GM06990 (cell line): ENCODE results near the gene CLEC19A.

Experiments used
- DNase-seq: peaks from one replicate; pipeline ENCODE4 v3.0.0-alpha.2; 2011; ENCODE audit not compliant: insufficient read length; ENCODE audit errors: extremely low read depth
- H3K27me3 ChIP-seq: replicated peaks from 2 replicates; pipeline ENCODE4 v1.6.0; 2011; ENCODE audit warnings: low read length; ENCODE audit not compliant: control insufficient read depth, insufficient read depth
- H3K36me3 ChIP-seq: 2 replicates; pipeline ENCODE4 v1.5.1; 2011; ENCODE audit warnings: low read length; ENCODE audit not compliant: control insufficient read depth, insufficient read depth
- H3K4me3 ChIP-seq: replicated peaks from 2 replicates; pipeline ENCODE4 v1.5.1; 2011; ENCODE audit warnings: low read depth, mild to moderate bottlenecking, control low read depth, low read length
- CTCF ChIP-seq: IDR thresholded peaks from 2 replicates; pipeline ENCODE4 v1.5.1; 2011; ENCODE audit warnings: low read length, control low read depth, mild to moderate bottlenecking, inconsistent platforms; ENCODE audit not compliant: insufficient read depth, poor library complexity, severe bottlenecking

The CLEC19A gene

GRCh38 chr16:19284207-19284606 lies 1.3 kb upstream of the CLEC19A start:
- H3K27me3 ChIP-seq = no peaks in the 10 kb centered on the region; the same call in 1 of the 2 replicates
- DNase-seq = no peak
- no peaks in the 10 kb centered on the region; the same call in 1 of the 2 replicates for H3K36me3 ChIP-seq
- no peak overlapping the region for H3K4me3 ChIP-seq
- no peak for TF ChIP-seq CTCF

DNA sequence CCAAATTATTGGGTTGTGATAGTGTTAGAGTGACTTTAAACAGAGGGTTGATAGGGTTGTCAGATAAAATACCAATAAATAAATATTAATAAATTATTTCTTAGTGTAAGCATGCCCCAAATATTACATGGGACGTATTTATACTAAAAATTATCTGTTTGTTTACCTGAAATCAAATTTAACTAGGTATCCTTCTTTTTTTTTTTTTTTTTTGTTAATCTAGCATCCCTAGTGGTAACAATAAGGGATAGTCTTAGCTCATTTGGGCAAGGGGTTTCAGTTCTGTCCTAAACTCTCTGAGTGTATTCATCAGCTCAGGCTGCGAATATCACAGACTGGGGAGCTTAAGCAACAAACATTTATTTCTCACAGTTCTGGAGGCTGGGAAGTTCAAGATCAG lies 1.3 kb downstream of the CLEC19A start:
- TF ChIP-seq CTCF = no peak
- H3K4me3 ChIP-seq = no peak overlapping the region
- no peaks in the 10 kb centered on the region; the same call in 1 of the 2 replicates for H3K27me3 ChIP-seq
- no peak for DNase-seq
- H3K36me3 ChIP-seq = no peaks in the 10 kb centered on the region

DNA sequence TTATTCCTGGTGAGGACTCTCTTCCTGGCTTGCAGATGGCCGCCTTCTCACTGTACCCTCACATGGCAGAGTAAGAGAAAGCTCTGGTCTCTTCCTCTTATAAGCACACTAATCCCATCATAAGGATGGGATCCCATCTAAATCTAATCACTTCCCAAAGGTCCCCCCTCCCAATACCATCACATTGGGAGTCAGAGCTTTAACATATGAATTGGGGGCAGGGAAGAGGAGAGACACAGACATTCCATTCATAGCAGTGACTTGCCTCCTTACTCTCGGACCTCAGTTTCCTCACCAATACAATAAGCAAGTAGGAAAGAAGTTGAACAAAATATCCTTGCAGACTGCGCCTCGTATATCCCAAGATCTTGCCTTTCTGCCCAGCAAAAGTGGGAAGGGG lies 1.7 kb downstream of the CLEC19A start:
- DNase-seq = no peak
- TF ChIP-seq CTCF = no peak
- Histone ChIP-seq H3K36me3 (no peaks in the 10 kb centered on the region), H3K27me3 (no peaks in the 10 kb centered on the region; the same call in 1 of the 2 replicates), H3K4me3 (no peak overlapping the region)

DNA sequence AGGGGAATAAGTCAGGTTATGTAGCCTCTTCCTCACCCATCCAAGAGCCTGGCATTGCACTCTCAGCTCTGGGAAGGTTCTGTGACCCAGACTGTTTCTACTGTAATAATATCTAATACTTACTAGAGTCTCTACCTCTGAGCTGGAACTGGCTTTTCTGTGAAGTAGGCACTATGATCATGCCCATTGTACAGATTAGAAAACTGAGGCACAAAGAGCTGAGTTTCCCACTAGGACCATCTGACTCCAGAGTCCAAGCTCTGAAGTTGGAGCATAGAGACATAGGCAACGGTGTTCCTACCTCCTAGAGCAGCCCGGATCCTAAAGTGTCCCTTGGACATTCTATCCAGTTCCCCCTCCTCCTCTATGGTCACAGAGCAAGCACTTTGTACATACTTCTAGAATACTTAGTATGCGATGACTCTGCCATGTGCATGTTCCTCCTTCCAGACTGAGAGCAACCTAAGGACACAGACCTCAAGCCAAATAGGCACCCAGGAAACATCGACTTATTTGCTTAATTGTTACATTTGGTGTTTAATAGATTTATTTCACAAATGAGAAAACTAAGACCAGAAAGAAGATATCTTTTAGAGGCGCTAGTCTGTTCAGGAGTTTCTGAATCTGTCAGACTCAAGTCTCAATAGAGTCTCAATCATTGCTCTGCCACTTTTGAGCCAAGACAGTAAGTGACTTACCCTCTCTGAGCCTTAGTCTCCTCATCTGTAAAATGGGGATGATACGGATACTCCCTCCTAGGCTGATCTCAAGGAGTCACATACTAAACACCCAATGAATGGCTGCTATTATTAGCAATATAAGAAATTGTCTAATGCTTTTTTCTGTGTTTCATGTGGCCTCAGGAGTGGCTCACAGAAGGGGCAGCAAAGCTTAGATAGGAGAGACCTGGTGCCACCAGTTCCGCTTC lies 3.6 kb downstream of the CLEC19A start:
- Histone ChIP-seq H3K4me3 (no peak overlapping the region), H3K27me3 (no peaks in the 10 kb centered on the region; the same call in 1 of the 2 replicates), H3K36me3 (no peaks in the 10 kb centered on the region)
- TF ChIP-seq CTCF = no peak
- no peak for DNase-seq

DNA sequence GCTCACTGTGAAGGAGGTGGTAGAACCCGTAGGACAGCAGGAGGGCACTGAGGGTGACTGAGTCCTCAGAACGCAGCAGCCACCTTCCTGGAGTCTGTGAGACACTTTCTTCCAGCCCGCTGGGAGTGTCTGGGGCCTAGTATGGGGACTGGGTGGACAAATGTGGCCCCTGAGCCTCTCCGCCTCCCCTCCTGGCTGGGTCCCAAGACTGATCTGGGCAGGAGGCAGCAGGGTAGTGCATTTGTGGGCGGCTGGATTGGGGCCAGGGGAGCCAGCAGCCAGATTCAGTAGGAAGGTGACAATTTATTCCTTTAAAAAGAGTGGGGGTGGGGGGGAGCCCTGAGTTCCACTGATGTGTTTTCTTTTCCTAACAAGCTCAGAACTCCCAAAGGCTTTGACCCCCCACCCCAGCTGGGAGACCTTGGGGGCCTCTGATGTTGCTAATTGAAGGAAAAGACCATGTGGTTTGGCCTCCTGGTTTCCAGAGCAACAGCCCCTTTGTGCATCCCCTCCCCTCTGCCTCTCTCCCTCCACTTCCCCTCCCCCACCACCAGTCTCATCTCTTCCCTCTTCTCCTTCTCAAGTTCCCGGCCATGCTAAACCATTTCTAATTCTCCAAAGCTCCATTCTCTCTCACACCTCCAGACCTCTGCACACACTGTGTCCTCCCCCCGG lies 4.4 kb downstream of the CLEC19A start:
- Histone ChIP-seq H3K27me3 (no peaks in the 10 kb centered on the region), H3K36me3 (no peaks in the 10 kb centered on the region), H3K4me3 (no peak overlapping the region)
- DNase-seq = no peak
- TF ChIP-seq CTCF = no peak
